HepG2 (cell line): ENCODE measurements around the gene UHMK1. TPM values are rescaled to one million over a fixed set of nuclear protein-coding genes. Genes with fewer than 3 reads are reported as not detected.
A peak's percentile ranks its signal among the peaks of the same experiment; 100 is the strongest.

Experiments used
- AKAP8 ChIP-seq: sonication (generic); formaldehyde crosslinking; IDR thresholded peaks from 2 replicates; pipeline ENCODE4 v1.5.1; 2020; ENCODE audit warnings: mild to moderate bottlenecking, missing genetic modification reagents
- CAMTA2 ChIP-seq: sonication (generic); formaldehyde crosslinking; IDR thresholded peaks from 2 replicates; pipeline ENCODE4 v1.4.0; 2020; ENCODE audit warnings: mild to moderate bottlenecking, missing genetic modification reagents, borderline replicate concordance
- PHF8 ChIP-seq: sonication (generic); formaldehyde crosslinking; IDR thresholded peaks from 2 replicates; pipeline ENCODE4 v1.5.0; 2020; ENCODE audit warnings: missing genetic modification reagents
- POLR2AphosphoS5 ChIP-seq: IDR thresholded peaks from 2 replicates; pipeline ENCODE4 v1.6.1; 2012; ENCODE audit warnings: low read depth, low read length
- SALL1 ChIP-seq: sonication (generic); formaldehyde crosslinking; IDR thresholded peaks from 2 replicates; pipeline ENCODE4 v1.8.0; 2022; ENCODE audit warnings: mild to moderate bottlenecking, missing genetic modification reagents
- ZNF333 ChIP-seq: sonication (generic); formaldehyde crosslinking; IDR thresholded peaks from 2 replicates; pipeline ENCODE4 v1.4.0; 2020; ENCODE audit warnings: mild to moderate bottlenecking, missing genetic modification reagents, borderline replicate concordance
- ZNF75D ChIP-seq: sonication (generic); formaldehyde crosslinking; IDR thresholded peaks from 2 replicates; pipeline ENCODE4 v1.8.1; 2023; ENCODE audit warnings: missing genetic modification reagents, mild to moderate bottlenecking, borderline replicate concordance
- polyA plus RNA-seq, 8 experiments: library from polyadenylated mRNA; depleted of rRNA in 3 of 8; stranded (reverse) in 7 of 8; unstranded in 1 of 8; fragments of >200 nt; fragmentation: Illumina TruSeq in 4 of 8; extraction: Trizol in 4 of 8; gene quantifications; 2 replicates each; pipeline versions ENCODE4 v1.2.1 to v1.2.3, GENCODE V29; 2011 to 2016; ENCODE audit warnings: low read depth in 4 of 8, missing spikeins in 1 of 8, mixed read lengths in 1 of 8; ENCODE audit not compliant: insufficient read depth in 1 of 8
- total RNA-seq, 5 experiments: library from RNA; depleted of rRNA; stranded (reverse); fragments of >200 nt; fragmentation: Illumina TruSeq; extraction: Trizol; gene quantifications; 2 replicates each; pipeline ENCODE4 v1.2.3, GENCODE V29; 2016; ENCODE audit warnings: low read depth in 1 of 5
- TF ChIP-seq, protein P1 (sequence below): sonication (generic); formaldehyde crosslinking; conservative IDR thresholded peaks from 2 replicates; pipeline ENCODE4 v1.4.0; 2020; ENCODE audit warnings: mild to moderate bottlenecking, missing genetic modification reagents, moderate library complexity
- TF ChIP-seq, protein P2 (sequence below): sonication (generic); formaldehyde crosslinking; IDR thresholded peaks from 2 replicates; pipeline ENCODE4 v1.5.0; 2020; ENCODE audit warnings: mild to moderate bottlenecking, missing genetic modification reagents, borderline replicate concordance
- TF ChIP-seq, protein P3 (sequence below): sonication (generic); formaldehyde crosslinking; IDR thresholded peaks from 2 replicates; pipeline ENCODE4 v1.4.0; 2020; ENCODE audit warnings: missing genetic modification reagents
- TF ChIP-seq, protein P4 (sequence below): sonication (generic); formaldehyde crosslinking; IDR thresholded peaks from 2 replicates; pipeline ENCODE4 v1.4.0; 2020; ENCODE audit warnings: mild to moderate bottlenecking, missing genetic modification reagents, borderline replicate concordance

UHMK1 gene
- total and polyA plus RNA-seq, 2 of the 13 experiments (the other 11 are each of a cell fraction or from before 2014, with no cell fraction given) = 12.9 to 20.0 TPM

DNA sequence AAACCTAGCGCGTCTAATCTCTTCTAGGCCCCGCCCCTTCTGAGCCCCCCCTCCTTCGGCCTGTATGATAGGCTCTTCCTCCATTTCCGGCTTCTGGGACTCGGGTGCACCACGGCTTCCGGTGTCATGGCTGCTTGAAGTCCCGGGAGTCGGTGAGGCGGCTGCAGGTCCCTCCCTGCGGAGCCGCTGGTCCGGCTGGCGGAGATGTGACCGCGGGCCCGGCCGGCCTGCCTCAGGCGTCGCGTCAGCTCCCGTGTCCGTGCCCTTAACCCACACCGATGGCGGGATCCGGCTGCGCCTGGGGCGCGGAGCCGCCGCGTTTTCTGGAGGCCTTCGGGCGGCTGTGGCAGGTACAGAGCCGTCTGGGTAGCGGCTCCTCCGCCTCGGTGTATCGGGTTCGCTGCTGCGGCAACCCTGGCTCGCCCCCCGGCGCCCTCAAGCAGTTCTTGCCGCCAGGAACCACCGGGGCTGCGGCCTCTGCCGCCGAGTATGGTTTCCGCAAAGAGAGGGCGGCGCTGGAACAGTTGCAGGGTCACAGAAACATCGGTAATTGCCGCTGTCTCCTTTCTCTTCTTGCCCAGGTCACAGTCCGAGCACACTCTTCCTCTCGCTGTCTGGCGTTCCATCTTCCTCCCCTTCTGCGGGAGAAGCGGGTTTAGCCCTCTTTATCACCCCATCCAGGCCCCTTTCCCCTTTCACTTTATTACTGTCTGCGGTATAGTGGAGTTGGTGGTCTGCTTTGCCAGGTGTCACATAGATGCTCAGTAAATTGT lies at the start of gene UHMK1 (continued):
- TF ChIP-seq, protein P1, sequence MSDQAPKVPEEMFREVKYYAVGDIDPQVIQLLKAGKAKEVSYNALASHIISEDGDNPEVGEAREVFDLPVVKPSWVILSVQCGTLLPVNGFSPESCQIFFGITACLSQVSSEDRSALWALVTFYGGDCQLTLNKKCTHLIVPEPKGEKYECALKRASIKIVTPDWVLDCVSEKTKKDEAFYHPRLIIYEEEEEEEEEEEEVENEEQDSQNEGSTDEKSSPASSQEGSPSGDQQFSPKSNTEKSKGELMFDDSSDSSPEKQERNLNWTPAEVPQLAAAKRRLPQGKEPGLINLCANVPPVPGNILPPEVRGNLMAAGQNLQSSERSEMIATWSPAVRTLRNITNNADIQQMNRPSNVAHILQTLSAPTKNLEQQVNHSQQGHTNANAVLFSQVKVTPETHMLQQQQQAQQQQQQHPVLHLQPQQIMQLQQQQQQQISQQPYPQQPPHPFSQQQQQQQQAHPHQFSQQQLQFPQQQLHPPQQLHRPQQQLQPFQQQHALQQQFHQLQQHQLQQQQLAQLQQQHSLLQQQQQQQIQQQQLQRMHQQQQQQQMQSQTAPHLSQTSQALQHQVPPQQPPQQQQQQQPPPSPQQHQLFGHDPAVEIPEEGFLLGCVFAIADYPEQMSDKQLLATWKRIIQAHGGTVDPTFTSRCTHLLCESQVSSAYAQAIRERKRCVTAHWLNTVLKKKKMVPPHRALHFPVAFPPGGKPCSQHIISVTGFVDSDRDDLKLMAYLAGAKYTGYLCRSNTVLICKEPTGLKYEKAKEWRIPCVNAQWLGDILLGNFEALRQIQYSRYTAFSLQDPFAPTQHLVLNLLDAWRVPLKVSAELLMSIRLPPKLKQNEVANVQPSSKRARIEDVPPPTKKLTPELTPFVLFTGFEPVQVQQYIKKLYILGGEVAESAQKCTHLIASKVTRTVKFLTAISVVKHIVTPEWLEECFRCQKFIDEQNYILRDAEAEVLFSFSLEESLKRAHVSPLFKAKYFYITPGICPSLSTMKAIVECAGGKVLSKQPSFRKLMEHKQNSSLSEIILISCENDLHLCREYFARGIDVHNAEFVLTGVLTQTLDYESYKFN = peak; percentile 12; the same call in 1 of the 2 replicates
- no peak for TF ChIP-seq ZNF75D (CRISPR knock-in tag)
- TF ChIP-seq, protein P2, sequence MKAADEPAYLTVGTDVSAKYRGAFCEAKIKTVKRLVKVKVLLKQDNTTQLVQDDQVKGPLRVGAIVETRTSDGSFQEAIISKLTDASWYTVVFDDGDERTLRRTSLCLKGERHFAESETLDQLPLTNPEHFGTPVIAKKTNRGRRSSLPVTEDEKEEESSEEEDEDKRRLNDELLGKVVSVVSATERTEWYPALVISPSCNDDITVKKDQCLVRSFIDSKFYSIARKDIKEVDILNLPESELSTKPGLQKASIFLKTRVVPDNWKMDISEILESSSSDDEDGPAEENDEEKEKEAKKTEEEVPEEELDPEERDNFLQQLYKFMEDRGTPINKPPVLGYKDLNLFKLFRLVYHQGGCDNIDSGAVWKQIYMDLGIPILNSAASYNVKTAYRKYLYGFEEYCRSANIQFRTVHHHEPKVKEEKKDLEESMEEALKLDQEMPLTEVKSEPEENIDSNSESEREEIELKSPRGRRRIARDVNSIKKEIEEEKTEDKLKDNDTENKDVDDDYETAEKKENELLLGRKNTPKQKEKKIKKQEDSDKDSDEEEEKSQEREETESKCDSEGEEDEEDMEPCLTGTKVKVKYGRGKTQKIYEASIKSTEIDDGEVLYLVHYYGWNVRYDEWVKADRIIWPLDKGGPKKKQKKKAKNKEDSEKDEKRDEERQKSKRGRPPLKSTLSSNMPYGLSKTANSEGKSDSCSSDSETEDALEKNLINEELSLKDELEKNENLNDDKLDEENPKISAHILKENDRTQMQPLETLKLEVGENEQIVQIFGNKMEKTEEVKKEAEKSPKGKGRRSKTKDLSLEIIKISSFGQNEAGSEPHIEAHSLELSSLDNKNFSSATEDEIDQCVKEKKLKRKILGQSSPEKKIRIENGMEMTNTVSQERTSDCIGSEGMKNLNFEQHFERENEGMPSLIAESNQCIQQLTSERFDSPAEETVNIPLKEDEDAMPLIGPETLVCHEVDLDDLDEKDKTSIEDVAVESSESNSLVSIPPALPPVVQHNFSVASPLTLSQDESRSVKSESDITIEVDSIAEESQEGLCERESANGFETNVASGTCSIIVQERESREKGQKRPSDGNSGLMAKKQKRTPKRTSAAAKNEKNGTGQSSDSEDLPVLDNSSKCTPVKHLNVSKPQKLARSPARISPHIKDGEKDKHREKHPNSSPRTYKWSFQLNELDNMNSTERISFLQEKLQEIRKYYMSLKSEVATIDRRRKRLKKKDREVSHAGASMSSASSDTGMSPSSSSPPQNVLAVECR (CRISPR knock-in tag) = peak; percentile 92
- TF ChIP-seq CAMTA2 = peak; percentile 89; the same call in 1 of the 2 replicates
- peak; percentile 65; the same call in 1 of the 2 replicates for TF ChIP-seq ZNF333 (CRISPR knock-in tag)
- TF ChIP-seq POLR2AphosphoS5 = peak; percentile 85
- peak; percentile 61 for TF ChIP-seq SALL1 (CRISPR knock-in tag)
- peak; percentile 97 for TF ChIP-seq PHF8 (CRISPR knock-in tag)
- TF ChIP-seq, protein P3, sequence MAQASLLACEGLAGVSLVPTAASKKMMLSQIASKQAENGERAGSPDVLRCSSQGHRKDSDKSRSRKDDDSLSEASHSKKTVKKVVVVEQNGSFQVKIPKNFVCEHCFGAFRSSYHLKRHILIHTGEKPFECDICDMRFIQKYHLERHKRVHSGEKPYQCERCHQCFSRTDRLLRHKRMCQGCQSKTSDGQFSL (CRISPR knock-in tag) = peak; percentile 62; the same call in 1 of the 2 replicates
- TF ChIP-seq, protein P4, sequence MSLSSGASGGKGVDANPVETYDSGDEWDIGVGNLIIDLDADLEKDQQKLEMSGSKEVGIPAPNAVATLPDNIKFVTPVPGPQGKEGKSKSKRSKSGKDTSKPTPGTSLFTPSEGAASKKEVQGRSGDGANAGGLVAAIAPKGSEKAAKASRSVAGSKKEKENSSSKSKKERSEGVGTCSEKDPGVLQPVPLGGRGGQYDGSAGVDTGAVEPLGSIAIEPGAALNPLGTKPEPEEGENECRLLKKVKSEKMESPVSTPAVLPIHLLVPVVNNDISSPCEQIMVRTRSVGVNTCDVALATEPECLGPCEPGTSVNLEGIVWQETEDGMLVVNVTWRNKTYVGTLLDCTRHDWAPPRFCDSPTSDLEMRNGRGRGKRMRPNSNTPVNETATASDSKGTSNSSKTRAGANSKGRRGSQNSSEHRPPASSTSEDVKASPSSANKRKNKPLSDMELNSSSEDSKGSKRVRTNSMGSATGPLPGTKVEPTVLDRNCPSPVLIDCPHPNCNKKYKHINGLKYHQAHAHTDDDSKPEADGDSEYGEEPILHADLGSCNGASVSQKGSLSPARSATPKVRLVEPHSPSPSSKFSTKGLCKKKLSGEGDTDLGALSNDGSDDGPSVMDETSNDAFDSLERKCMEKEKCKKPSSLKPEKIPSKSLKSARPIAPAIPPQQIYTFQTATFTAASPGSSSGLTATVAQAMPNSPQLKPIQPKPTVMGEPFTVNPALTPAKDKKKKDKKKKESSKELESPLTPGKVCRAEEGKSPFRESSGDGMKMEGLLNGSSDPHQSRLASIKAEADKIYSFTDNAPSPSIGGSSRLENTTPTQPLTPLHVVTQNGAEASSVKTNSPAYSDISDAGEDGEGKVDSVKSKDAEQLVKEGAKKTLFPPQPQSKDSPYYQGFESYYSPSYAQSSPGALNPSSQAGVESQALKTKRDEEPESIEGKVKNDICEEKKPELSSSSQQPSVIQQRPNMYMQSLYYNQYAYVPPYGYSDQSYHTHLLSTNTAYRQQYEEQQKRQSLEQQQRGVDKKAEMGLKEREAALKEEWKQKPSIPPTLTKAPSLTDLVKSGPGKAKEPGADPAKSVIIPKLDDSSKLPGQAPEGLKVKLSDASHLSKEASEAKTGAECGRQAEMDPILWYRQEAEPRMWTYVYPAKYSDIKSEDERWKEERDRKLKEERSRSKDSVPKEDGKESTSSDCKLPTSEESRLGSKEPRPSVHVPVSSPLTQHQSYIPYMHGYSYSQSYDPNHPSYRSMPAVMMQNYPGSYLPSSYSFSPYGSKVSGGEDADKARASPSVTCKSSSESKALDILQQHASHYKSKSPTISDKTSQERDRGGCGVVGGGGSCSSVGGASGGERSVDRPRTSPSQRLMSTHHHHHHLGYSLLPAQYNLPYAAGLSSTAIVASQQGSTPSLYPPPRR (CRISPR knock-in tag) = peak; percentile 45; the same call in 1 of the 2 replicates
- peak; percentile 72; the same call in 1 of the 2 replicates for TF ChIP-seq AKAP8 (CRISPR knock-in tag)
